Endothelial cell (in vitro differentiated cells): ENCODE measurements around the gene KL. TPM values are rescaled to one million over a fixed set of nuclear protein-coding genes. Genes with fewer than 3 reads are reported as not detected.
A peak's percentile ranks its signal among the peaks of the same experiment; 100 is the strongest.

Experiments used
- DNase-seq: peaks from one replicate; pipeline ENCODE4 v3.0.0; 2021; ENCODE audit warnings: low spot score
- H3K27ac Mint-ChIP-seq: one replicate; pipeline ENCODE4 v1.8.0; 2021; ENCODE audit warnings: mixed read lengths, inconsistent platforms; ENCODE audit not compliant: unreplicated experiment
- H3K27me3 Mint-ChIP-seq: one replicate; pipeline ENCODE4 v1.8.0; 2021; ENCODE audit warnings: mild to moderate bottlenecking, moderate library complexity, mixed read lengths, inconsistent platforms; ENCODE audit not compliant: unreplicated experiment
- H3K36me3 Mint-ChIP-seq: one replicate; pipeline ENCODE4 v1.8.0; 2021; ENCODE audit warnings: mild to moderate bottlenecking, low read depth, mixed read lengths, inconsistent platforms; ENCODE audit not compliant: unreplicated experiment
- H3K4me1 Mint-ChIP-seq: one replicate; pipeline ENCODE4 v1.8.0; 2021; ENCODE audit warnings: mild to moderate bottlenecking, mixed read lengths, inconsistent platforms; ENCODE audit not compliant: unreplicated experiment
- H3K4me3 Mint-ChIP-seq: one replicate; pipeline ENCODE4 v1.8.0; 2021; ENCODE audit warnings: mild to moderate bottlenecking, mixed read lengths, inconsistent platforms; ENCODE audit not compliant: unreplicated experiment
- H3K9me3 Mint-ChIP-seq: one replicate; pipeline ENCODE4 v1.8.0; 2021; ENCODE audit warnings: mixed read lengths, inconsistent platforms; ENCODE audit not compliant: unreplicated experiment
- long read RNA-seq: library from polyadenylated mRNA; unstranded; transcript quantifications from one replicate; pipeline ENCODE4 v2.0.0, GENCODE V29; 2020; ENCODE audit not compliant: unreplicated experiment
- total RNA-seq: library from RNA; stranded (reverse); fragmentation: NEBNext Ultra II Directional; extraction: Animal tissue kit (Norgen Biotek cat#: 25700); gene quantifications from one replicate; pipeline ENCODE4 v1.2.1, GENCODE V29; 2021; ENCODE audit not compliant: unreplicated experiment
- TF ChIP-seq, protein P1 (sequence below): fragments of 200-600 bp; sonication (generic); IDR thresholded peaks from one replicate; pipeline ENCODE4 v1.5.0; 2021; ENCODE audit warnings: antibody characterized with exemption; ENCODE audit not compliant: unreplicated experiment

KL gene
- 29.6 TPM for total RNA-seq
- long read RNA-seq, partial matches to known transcripts, result 0 of 4 reads
- long read RNA-seq, other reads (novel, unspliced or antisense), result 4 of 4 reads

DNA sequence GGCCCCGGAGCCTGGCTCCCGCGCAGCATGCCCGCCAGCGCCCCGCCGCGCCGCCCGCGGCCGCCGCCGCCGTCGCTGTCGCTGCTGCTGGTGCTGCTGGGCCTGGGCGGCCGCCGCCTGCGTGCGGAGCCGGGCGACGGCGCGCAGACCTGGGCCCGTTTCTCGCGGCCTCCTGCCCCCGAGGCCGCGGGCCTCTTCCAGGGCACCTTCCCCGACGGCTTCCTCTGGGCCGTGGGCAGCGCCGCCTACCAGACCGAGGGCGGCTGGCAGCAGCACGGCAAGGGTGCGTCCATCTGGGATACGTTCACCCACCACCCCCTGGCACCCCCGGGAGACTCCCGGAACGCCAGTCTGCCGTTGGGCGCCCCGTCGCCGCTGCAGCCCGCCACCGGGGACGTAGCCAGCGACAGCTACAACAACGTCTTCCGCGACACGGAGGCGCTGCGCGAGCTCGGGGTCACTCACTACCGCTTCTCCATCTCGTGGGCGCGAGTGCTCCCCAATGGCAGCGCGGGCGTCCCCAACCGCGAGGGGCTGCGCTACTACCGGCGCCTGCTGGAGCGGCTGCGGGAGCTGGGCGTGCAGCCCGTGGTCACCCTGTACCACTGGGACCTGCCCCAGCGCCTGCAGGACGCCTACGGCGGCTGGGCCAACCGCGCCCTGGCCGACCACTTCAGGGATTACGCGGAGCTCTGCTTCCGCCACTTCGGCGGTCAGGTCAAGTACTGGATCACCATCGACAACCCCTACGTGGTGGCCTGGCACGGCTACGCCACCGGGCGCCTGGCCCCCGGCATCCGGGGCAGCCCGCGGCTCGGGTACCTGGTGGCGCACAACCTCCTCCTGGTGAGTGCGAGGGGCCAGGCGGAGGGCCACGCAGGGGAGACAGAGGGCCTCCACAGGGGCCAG is at the start of gene KL:
Gene KL (plus strand): TSS at position 10 of the 909 bp plus-strand sequence. CDS start 18 bp downstream, at position 28.
- peaks cover 20% of the 10 kb centered on the region for H3K27me3 Mint-ChIP-seq
- peak; percentile 54 for DNase-seq
- peak within 1 kb of the TSS; percentile 100 for H3K27ac Mint-ChIP-seq
- no peaks in the 10 kb centered on the region for H3K9me3 Mint-ChIP-seq
- H3K4me1 Mint-ChIP-seq, result peaks cover 59% of the 10 kb centered on the region
- peak within 1 kb of the TSS; percentile 99 for H3K4me3 Mint-ChIP-seq
- peaks cover 43% of the 10 kb centered on the region for H3K36me3 Mint-ChIP-seq
- TF ChIP-seq, protein P1, sequence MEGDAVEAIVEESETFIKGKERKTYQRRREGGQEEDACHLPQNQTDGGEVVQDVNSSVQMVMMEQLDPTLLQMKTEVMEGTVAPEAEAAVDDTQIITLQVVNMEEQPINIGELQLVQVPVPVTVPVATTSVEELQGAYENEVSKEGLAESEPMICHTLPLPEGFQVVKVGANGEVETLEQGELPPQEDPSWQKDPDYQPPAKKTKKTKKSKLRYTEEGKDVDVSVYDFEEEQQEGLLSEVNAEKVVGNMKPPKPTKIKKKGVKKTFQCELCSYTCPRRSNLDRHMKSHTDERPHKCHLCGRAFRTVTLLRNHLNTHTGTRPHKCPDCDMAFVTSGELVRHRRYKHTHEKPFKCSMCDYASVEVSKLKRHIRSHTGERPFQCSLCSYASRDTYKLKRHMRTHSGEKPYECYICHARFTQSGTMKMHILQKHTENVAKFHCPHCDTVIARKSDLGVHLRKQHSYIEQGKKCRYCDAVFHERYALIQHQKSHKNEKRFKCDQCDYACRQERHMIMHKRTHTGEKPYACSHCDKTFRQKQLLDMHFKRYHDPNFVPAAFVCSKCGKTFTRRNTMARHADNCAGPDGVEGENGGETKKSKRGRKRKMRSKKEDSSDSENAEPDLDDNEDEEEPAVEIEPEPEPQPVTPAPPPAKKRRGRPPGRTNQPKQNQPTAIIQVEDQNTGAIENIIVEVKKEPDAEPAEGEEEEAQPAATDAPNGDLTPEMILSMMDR, result no peak

GRCh38 chr13:32967584-32968182 is 48.5 kb upstream of the KL start:
- no peaks in the 10 kb centered on the region for H3K36me3 Mint-ChIP-seq
- no peaks in the 10 kb centered on the region for H3K9me3 Mint-ChIP-seq
- peaks cover 3% of the 10 kb centered on the region for H3K27me3 Mint-ChIP-seq
- DNase-seq, result no peak
- peaks cover 9% of the 10 kb centered on the region for H3K4me1 Mint-ChIP-seq
- H3K4me3 Mint-ChIP-seq, result no peak overlapping the region
- H3K27ac Mint-ChIP-seq, result no peak overlapping the region
- TF ChIP-seq, protein P1, result no peak

DNA sequence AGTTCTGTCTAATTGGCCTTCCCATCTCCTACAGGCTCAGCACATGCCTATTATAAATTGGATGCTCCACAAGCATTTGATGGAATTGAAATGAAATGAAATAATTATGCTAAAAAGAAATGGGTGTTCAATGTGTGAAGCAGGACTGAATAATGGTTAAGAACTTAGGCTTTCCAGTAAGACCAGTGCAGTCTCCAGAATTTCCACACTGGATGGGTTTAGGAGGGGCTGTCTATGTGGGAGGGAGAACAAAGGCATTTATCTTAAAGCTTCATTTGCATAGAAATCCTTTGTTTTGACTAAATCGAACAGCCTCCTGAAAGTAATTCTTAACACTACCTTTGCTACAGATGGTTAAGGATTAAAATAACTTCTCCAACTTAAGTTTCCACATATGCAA is 47.9 kb upstream of the KL start:
- TF ChIP-seq, protein P1, result no peak
- H3K27me3 Mint-ChIP-seq, result peaks cover 3% of the 10 kb centered on the region

GRCh38 chr13:32968793-32969192 is 47.4 kb upstream of the KL start:
- TF ChIP-seq, protein P1, result no peak
- Mint-ChIP-seq H3K27ac (no peak overlapping the region), H3K4me1 (peaks cover 9% of the 10 kb centered on the region), H3K27me3 (peaks cover 3% of the 10 kb centered on the region), H3K9me3 (no peaks in the 10 kb centered on the region), H3K4me3 (no peak overlapping the region), H3K36me3 (no peaks in the 10 kb centered on the region)
- DNase-seq, result no peak

More for the DNA sequence above, 47.9 kb upstream of the KL start:
- Mint-ChIP-seq H3K36me3 (no peaks in the 10 kb centered on the region), H3K4me3 (no peak overlapping the region), H3K4me1 (peaks cover 9% of the 10 kb centered on the region), H3K9me3 (no peaks in the 10 kb centered on the region), H3K27ac (no peak overlapping the region)
- DNase-seq, result no peak
